Smooth muscle cell (in vitro differentiated cells): ENCODE results near the gene RGL1. TPM values are rescaled to one million over a fixed set of nuclear protein-coding genes. Genes with fewer than 3 reads are reported as not detected.

Experiments
- DNase-seq: peaks from one replicate; lab custom pipeline; 2025; ENCODE audit not compliant: unreplicated experiment; lab: John Stamatoyannopoulos, UW
- H2AFZ ChIP-seq: fragments of 200-600 bp; sonication (generic); 2 replicates; pipeline ENCODE4 v1.6.0; 2016; ENCODE audit warnings: antibody characterized with exemption, low read depth, mild to moderate bottlenecking
- H3F3A ChIP-seq: fragments of 200-600 bp; sonication (generic); 2 replicates; pipeline ENCODE4 v1.6.0; 2017; ENCODE audit warnings: antibody characterized with exemption, low read depth
- H3K27ac ChIP-seq: fragments of 200-600 bp; sonication (generic); 2 replicates; pipeline ENCODE4 v1.5.1; 2016; ENCODE audit warnings: low read depth, mild to moderate bottlenecking
- H3K27me3 ChIP-seq: fragments of 200-600 bp; sonication (generic); 2 replicates; pipeline ENCODE4 v1.6.1; 2016; ENCODE audit warnings: low read depth, mild to moderate bottlenecking
- H3K36me3 ChIP-seq: fragments of 200-600 bp; sonication (generic); 2 replicates; pipeline ENCODE4 v1.5.1; 2016; ENCODE audit warnings: low read depth
- H3K4me1 ChIP-seq: fragments of 200-600 bp; sonication (generic); 2 replicates; pipeline ENCODE4 v1.5.1; 2016; ENCODE audit warnings: low read depth
- H3K4me2 ChIP-seq: fragments of 200-600 bp; sonication (generic); 2 replicates; pipeline ENCODE4 v1.6.0; 2016; ENCODE audit warnings: mild to moderate bottlenecking
- H3K4me3 ChIP-seq: fragments of 200-600 bp; sonication (generic); 2 replicates; pipeline ENCODE4 v1.5.1; 2016; ENCODE audit warnings: mild to moderate bottlenecking
- H3K79me2 ChIP-seq: fragments of 200-600 bp; sonication (generic); 2 replicates; pipeline ENCODE4 v1.6.0; 2016; ENCODE audit warnings: low read depth, mild to moderate bottlenecking
- H3K9ac ChIP-seq: fragments of 200-600 bp; sonication (generic); 2 replicates; pipeline ENCODE4 v1.6.0; 2016; ENCODE audit warnings: low read depth
- H3K9me3 ChIP-seq: fragments of 200-600 bp; sonication (generic); replicated peaks from 2 replicates; pipeline ENCODE4 v1.5.1; 2016; ENCODE audit warnings: low read depth
- H4K20me1 ChIP-seq: fragments of 200-600 bp; sonication (generic); 2 replicates; pipeline ENCODE4 v1.6.0; 2016; ENCODE audit warnings: low read depth
- WGBS: methylation state at CpG from one replicate; pipeline ENCODE4 v1.1.7; 2016; ENCODE audit warnings: low lambda C conversion rate; 5-methylcytosine and 5-hydroxymethylcytosine counted together
- polyA plus RNA-seq: library from polyadenylated mRNA; unstranded; fragments of >200 nt; fragmentation: Nextera tagmentation; extraction: Ambion mirVana; gene quantifications from 2 replicates; pipeline ENCODE4 v1.2.1, GENCODE V29; 2016
- total RNA-seq: library from RNA; depleted of rRNA; stranded (reverse); fragments of >200 nt; gene quantifications from 2 replicates; pipeline ENCODE4 v1.2.3, GENCODE V29; 2014
- TF ChIP-seq, protein P1 (sequence below): fragments of 200-600 bp; sonication (generic); IDR thresholded peaks from 2 replicates; pipeline ENCODE4 v1.5.1; 2017; ENCODE audit warnings: borderline replicate concordance, mild to moderate bottlenecking, antibody characterized with exemption; ENCODE audit not compliant: insufficient read depth, poor library complexity, severe bottlenecking

RGL1 gene
- total and polyA plus RNA-seq, 2 experiments from 2014 or later: 21.1 to 21.4 TPM

DNA sequence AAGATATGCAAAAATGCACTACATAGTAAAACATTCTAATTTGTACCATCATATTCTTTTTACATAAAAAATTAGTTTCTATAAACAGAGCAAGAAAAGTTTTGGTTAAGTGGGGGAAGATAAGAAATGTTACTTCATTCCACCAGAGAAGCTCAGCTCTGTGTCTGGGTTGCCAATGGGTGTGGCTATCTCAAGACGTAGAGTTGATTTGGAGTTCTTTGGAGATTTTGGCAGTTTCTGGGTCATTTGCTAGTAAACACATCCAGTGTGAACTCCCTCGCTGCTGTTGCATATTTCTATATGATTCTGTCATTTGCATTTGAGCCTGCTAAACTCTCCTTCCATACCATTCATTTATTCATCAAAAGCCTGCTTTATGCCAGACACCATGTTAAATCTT lies 7.2 kb downstream of the RGL1 start:
- Histone ChIP-seq H3K4me3 (peak overlapping the region; percentile 33), H3K4me1 (peaks cover 91% of the 10 kb centered on the region), H3K9me3 (no peaks in the 10 kb centered on the region), H3K79me2 (peaks cover 50% of the 10 kb centered on the region), H3K27ac (peak overlapping the region; percentile 93), H3K36me3 (no peaks in the 10 kb centered on the region), H3K4me2 (peak overlapping the region; percentile 85), H3K27me3 (no peaks in the 10 kb centered on the region), H3F3A (peaks cover 32% of the 10 kb centered on the region), H3K9ac (peak overlapping the region; percentile 63), H2AFZ (no peak overlapping the region), H4K20me1 (no peaks in the 10 kb centered on the region)
- WGBS: 32% methylated on average over 2 of the region's 2 CpGs
- TF ChIP-seq, protein P1, sequence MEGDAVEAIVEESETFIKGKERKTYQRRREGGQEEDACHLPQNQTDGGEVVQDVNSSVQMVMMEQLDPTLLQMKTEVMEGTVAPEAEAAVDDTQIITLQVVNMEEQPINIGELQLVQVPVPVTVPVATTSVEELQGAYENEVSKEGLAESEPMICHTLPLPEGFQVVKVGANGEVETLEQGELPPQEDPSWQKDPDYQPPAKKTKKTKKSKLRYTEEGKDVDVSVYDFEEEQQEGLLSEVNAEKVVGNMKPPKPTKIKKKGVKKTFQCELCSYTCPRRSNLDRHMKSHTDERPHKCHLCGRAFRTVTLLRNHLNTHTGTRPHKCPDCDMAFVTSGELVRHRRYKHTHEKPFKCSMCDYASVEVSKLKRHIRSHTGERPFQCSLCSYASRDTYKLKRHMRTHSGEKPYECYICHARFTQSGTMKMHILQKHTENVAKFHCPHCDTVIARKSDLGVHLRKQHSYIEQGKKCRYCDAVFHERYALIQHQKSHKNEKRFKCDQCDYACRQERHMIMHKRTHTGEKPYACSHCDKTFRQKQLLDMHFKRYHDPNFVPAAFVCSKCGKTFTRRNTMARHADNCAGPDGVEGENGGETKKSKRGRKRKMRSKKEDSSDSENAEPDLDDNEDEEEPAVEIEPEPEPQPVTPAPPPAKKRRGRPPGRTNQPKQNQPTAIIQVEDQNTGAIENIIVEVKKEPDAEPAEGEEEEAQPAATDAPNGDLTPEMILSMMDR: no peak
- no peak for DNase-seq

DNA sequence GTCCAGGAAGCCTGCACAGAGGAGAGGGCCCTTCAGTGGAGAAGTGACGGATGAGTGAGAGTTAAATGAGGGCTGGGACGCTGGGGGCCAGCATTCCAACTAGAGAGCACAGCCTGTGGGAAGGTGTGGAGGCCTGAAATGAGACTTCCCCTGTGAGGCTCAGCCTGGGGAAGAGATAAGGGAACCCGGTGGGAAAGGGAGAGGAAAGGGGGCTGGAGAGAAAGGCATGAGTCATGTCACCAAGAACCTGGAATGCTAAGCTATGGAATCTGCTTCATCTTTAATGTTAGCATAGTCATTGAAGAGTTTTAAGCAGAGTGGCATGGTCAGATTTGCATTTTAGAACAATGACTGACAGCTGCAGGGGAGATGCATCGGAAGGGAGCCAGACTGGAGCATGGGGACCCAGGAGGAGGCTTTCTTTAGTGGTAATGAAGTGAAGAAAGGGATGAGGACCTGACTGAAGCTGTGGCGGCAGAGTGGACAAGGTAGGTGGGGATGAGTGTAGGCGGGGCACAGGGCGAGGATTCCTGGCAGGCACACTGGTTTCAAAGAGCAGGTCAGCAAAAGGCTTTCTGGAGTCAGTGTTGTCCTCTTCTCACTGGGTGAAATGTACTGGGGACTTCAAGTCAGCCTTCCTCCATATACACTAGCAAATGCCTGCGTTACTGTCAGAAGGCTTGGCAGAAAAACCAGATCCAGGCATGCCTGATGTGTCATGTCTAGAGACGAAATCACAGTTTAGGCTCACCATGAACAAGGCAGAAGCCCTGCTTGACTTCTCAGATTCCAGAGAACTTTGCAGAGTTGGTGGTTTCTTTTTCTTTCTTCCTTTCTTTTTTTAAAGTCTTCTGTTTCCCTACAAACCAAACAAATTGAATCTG lies 8.0 kb downstream of the RGL1 start:
- H3K9ac ChIP-seq: peak overlapping the region; percentile 63

GRCh38 chr1:183814121-183814681 lies 9.3 kb downstream of the RGL1 start:
- peak overlapping the region; percentile 85 for H3K4me2 ChIP-seq
- H4K20me1 ChIP-seq: no peaks in the 10 kb centered on the region
- peak overlapping the region; percentile 93 for H3K27ac ChIP-seq
- H3K9ac ChIP-seq: peak overlapping the region; percentile 63
- H2AFZ ChIP-seq: no peak overlapping the region
- H3K4me3 ChIP-seq: peak overlapping the region; percentile 33
- no peaks in the 10 kb centered on the region for H3K27me3 ChIP-seq
- no peak for DNase-seq
- H3K4me1 ChIP-seq: peaks cover 86% of the 10 kb centered on the region
- no peaks in the 10 kb centered on the region for H3K9me3 ChIP-seq
- H3F3A ChIP-seq: peaks cover 14% of the 10 kb centered on the region
- TF ChIP-seq, protein P1: no peak
- H3K36me3 ChIP-seq: no peaks in the 10 kb centered on the region
- 69% methylated on average over 1 of the region's 1 CpG for WGBS
- H3K79me2 ChIP-seq: peaks cover 53% of the 10 kb centered on the region

More for the DNA sequence above, 8.0 kb downstream of the RGL1 start:
- Histone ChIP-seq H3K27ac (peak overlapping the region; percentile 93), H3K9me3 (no peaks in the 10 kb centered on the region), H3K4me3 (peak overlapping the region; percentile 33), H3F3A (peaks cover 24% of the 10 kb centered on the region), H3K27me3 (no peaks in the 10 kb centered on the region), H4K20me1 (no peaks in the 10 kb centered on the region), H3K4me1 (peaks cover 89% of the 10 kb centered on the region), H3K4me2 (peak overlapping the region; percentile 85), H3K79me2 (peaks cover 52% of the 10 kb centered on the region), H3K36me3 (no peaks in the 10 kb centered on the region), H2AFZ (no peak overlapping the region)
- WGBS: 11% methylated on average over 9 of the region's 9 CpGs
- TF ChIP-seq, protein P1: no peak
- no peak for DNase-seq
